Kidney (tissue), 14 donors: ENCODE measurements around the gene BAZ2B. TPM values are rescaled to one million over a fixed set of nuclear protein-coding genes. Genes with fewer than 3 reads are reported as not detected.
"Not testable (repeated sequence)": the region's sequence is repeated elsewhere in the genome, so short reads cannot be mapped to it uniquely, and the experiment has no call there.

ENCODE experiments used
- DNase-seq, 5 donors: peaks; one replicate each; pipeline ENCODE4 v3.0.0-alpha.2; 2013 to 2020
- FAIRE-seq: peaks from 2 replicates; lab custom pipeline; 2012; peaks lifted over from hg19 to GRCh38; lab: Jason Lieb, UNC
- H3K27ac ChIP-seq, 2 donors: one replicate each; pipeline ENCODE4 v1.7.0; 2013; ENCODE audit warnings: low read depth in 2 of 2, low read length in 2 of 2, inconsistent platforms in 1 of 2
- H3K27me3 ChIP-seq: one replicate; pipeline ENCODE4 v1.7.1; 2013; ENCODE audit warnings: low read length, inconsistent platforms; ENCODE audit not compliant: control insufficient read depth, insufficient read depth
- H3K36me3 ChIP-seq, 3 donors: one replicate each; pipeline versions ENCODE4 v1.7.0 to v1.7.1; 2013; ENCODE audit warnings: low read length in 3 of 3, control low read depth in 1 of 3, inconsistent platforms in 1 of 3; ENCODE audit not compliant: insufficient read depth in 3 of 3, control insufficient read depth in 2 of 3
- H3K4me1 ChIP-seq, 3 donors: one replicate each; pipeline versions ENCODE4 v1.7.0 to v1.7.1; 2013; ENCODE audit warnings: low read length in 3 of 3, inconsistent platforms in 1 of 3, low read depth in 1 of 3; ENCODE audit not compliant: control insufficient read depth in 2 of 3, insufficient read depth in 2 of 3
- H3K4me3 ChIP-seq, 3 donors: one replicate each; pipeline versions ENCODE4 v1.7.0 to v1.8.1; 2013; ENCODE audit warnings: low read length in 3 of 3, control low read depth in 1 of 3, inconsistent platforms in 1 of 3
- H3K9ac ChIP-seq, 3 donors: one replicate each; pipeline versions ENCODE4 v1.7.0 to v1.7.1; 2013; ENCODE audit warnings: low read length in 3 of 3, control low read depth in 1 of 3, inconsistent platforms in 1 of 3
- H3K9me3 ChIP-seq, 3 donors: one replicate each; pipeline versions ENCODE4 v1.7.0 to v1.7.1; 2013; ENCODE audit warnings: low read length in 3 of 3, control low read depth in 1 of 3, inconsistent platforms in 1 of 3; ENCODE audit not compliant: control insufficient read depth in 2 of 3, insufficient read depth in 1 of 3
- CTCF ChIP-seq: IDR thresholded peaks from 3 replicates; pipeline ENCODE4 v1.5.1; 2012; ENCODE audit warnings: mild to moderate bottlenecking, moderate library complexity, borderline replicate concordance; ENCODE audit not compliant: insufficient read depth; ENCODE audit errors: extremely low read depth
- intact Hi-C: fragments of 100-400 bp; cut with DNase I; formaldehyde crosslinking; loops from one replicate; pipeline ENCODE4 v1.11.1; 2022
- polyA plus RNA-seq: library from polyadenylated mRNA; stranded (reverse); fragments of 350-450 nt; fragmentation: Illumina TruSeq; extraction: RNeasy Lipid Tissue Mini Kit (QIAGEN cat#74804); gene quantifications from one replicate; pipeline ENCODE4 v1.2.3, GENCODE V29; 2014; ENCODE audit warnings: low read depth, low replicate concordance; ENCODE audit not compliant: insufficient read depth
- total RNA-seq: library from RNA; stranded (reverse); fragmentation: NEBNext Ultra II Directional; extraction: Animal tissue kit (Norgen Biotek cat#: 25700); gene quantifications from one replicate; pipeline ENCODE4 v1.2.1, GENCODE V29; 2021
- donor health status: control.
- donor health status: control.
- donor health status: control.
- donor health status: control.
- donor health status: control.
- donor health status: DM: yes; HTN: yes; CAD: no.
- donor health status: Normal renal cell carcinoma (clear cell type).

Gene BAZ2B
- total and polyA plus RNA-seq, 2 donors from 2014 or later = 5.1 to 87.3 TPM

DNA sequence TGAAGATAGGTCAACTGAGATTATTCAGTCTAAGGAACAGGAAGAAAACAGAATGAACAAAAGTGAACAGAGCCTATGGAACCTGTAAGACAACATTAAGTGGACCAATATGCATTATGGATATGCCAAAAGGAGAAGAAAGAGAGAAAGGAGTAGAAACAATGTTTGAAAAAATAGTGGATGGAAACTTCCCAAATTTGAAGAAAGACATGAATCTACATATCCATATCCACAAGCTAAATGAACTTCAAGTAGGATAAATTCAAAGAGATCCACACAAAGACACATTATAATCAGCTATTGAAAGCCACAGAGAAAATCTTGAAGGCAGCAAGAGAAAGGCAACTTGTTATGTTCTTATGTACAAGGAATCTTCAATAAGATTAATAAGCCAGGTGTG, 74.2 kb downstream of the BAZ2B start:
- FAIRE-seq (no peak), DNase-seq (no peak)

GRCh38 chr2:159539701-159540100, 76.6 kb downstream of the BAZ2B start:
- Histone ChIP-seq H3K4me1 (no peaks in the 10 kb centered on the region), H3K27ac (no peak overlapping the region), H3K4me3 (no peak overlapping the region), H3K36me3 (peaks cover 3 to 6% (median 5%) of the 10 kb centered on the region in 3 donors), H3K27me3 (no peaks in the 10 kb centered on the region), H3K9ac (no peak overlapping the region), H3K9me3 (peaks cover 1 to 7% (median 2%) of the 10 kb centered on the region in 3 donors)
- intact Hi-C loops = no loop called here
- FAIRE-seq (no peak), DNase-seq (no peak)
- TF ChIP-seq CTCF = no peak

More for the DNA sequence above, 74.2 kb downstream of the BAZ2B start:
- Histone ChIP-seq H3K27me3 (no peaks in the 10 kb centered on the region), H3K4me1 (no peaks in the 10 kb centered on the region), H3K36me3 (peaks cover 3 to 6% (median 5%) of the 10 kb centered on the region in 3 donors), H3K4me3 (no peak overlapping the region), H3K9ac (no peak overlapping the region), H3K9me3 (peaks cover 1 to 7% (median 2%) of the 10 kb centered on the region in 3 donors), H3K27ac (no peak overlapping the region)
- intact Hi-C loops = no loop called here
- no peak for TF ChIP-seq CTCF

DNA sequence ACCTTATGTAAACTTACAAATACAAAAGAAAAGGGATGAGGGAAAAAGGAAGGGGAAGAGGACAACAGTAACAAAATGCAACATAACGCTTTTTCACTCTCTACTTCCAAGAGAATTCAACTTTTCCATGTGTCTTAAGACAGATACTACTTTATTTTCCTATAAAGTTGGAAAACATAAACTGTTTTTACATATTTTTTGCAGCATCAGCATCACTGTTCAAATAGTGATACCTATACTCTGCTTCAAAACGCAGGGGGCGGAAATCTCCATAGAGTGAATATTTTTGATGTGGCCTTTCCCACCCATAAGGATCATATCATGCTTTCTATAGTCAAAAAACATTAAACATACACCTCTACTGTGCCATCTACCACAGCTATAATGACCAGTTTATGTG, 77.5 kb downstream of the BAZ2B start:
- DNase-seq (no peak), FAIRE-seq (no peak)
- no peak overlapping the region for H3K27ac ChIP-seq
- no peak overlapping the region for H3K4me3 ChIP-seq
- H3K36me3 ChIP-seq = peaks cover 3 to 6% (median 5%) of the 10 kb centered on the region in 3 donors
- H3K9me3 ChIP-seq = peaks cover 1 to 7% (median 2%) of the 10 kb centered on the region in 3 donors
- intact Hi-C loops = no loop called here
- no peak for TF ChIP-seq CTCF
- H3K4me1 ChIP-seq = no peaks in the 10 kb centered on the region
- no peaks in the 10 kb centered on the region for H3K27me3 ChIP-seq
- H3K9ac ChIP-seq = no peak overlapping the region

- H3K27me3 ChIP-seq, intact Hi-C loops, H3K27ac ChIP-seq, DNase-seq, H3K4me3 ChIP-seq, FAIRE-seq, H3K36me3 ChIP-seq, H3K4me1 ChIP-seq, H3K9ac ChIP-seq, H3K9me3 ChIP-seq: not testable (repeated sequence)
Measured at GRCh38 chr2:159535261-159535660, 81.1 kb downstream of the BAZ2B start.
